ENCODE measurements around the gene KCNG4.
"Not testable (repeated sequence)": the region's sequence is repeated elsewhere in the genome, so short reads cannot be mapped to it uniquely, and the experiment has no call there.

KCNG4 gene

DNA sequence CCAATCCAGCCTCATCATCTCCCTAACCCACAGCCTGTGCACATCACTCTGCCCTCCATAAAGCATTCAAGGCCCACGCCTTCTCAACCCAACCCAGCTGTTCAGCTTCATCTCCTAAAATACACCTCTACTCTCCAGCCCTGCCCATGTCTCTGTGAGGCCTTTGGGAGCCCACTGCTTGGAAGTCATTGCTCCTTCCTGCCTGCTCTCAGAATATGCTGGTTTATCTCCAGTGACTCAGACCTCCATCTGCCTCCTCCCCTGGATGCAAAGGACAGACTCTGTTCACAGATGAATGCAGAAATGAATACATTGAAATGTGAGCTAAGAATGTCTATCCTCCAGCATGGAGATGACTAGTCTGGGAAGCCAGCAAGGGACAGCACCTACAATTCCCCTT lies 19.0 kb downstream of the KCNG4 start:
- peak; percentile 14 for DNase-seq (ENCODE audit: low read depth, low spot score)
- POLR2A ChIA-PET, result no interaction called here
- CTCF ChIA-PET, result interaction anchor here (1.0 kb wide), 1 partner anchor 11 kb away, joined by 3 read pairs; no protein-coding TSS in a partner anchor
- TF ChIP-seq, protein P1, sequence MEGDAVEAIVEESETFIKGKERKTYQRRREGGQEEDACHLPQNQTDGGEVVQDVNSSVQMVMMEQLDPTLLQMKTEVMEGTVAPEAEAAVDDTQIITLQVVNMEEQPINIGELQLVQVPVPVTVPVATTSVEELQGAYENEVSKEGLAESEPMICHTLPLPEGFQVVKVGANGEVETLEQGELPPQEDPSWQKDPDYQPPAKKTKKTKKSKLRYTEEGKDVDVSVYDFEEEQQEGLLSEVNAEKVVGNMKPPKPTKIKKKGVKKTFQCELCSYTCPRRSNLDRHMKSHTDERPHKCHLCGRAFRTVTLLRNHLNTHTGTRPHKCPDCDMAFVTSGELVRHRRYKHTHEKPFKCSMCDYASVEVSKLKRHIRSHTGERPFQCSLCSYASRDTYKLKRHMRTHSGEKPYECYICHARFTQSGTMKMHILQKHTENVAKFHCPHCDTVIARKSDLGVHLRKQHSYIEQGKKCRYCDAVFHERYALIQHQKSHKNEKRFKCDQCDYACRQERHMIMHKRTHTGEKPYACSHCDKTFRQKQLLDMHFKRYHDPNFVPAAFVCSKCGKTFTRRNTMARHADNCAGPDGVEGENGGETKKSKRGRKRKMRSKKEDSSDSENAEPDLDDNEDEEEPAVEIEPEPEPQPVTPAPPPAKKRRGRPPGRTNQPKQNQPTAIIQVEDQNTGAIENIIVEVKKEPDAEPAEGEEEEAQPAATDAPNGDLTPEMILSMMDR (IDR thresholded peaks at IDR 0.05; ENCODE audit: insufficient read depth, low read length, missing control alignments), result no peak
- no peak overlapping the region for H3K4me3 ChIP-seq (ENCODE audit: low read depth, low read length)

DNA sequence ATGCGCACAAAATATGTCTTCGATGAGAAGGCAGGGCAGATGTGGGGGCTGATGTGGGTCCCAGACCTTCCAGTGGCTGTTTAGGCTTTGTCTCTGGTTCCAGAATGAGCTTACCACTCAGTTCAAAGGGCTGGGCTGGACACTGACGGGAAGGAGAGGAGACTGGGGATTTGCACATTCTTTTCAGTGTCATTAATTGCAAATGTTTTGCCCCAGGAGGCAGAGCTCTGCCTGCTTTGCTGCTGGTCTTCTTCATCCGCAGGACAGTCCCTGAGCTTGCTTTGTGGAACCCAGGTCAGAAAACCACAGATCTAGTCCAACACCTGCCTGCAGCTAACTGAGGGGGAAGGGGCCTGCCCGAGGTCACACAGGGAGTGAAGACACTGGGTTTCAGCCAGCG lies 20.9 kb downstream of the KCNG4 start:
- POLR2A ChIA-PET, result no interaction called here
- H3K4me3 ChIP-seq (ENCODE audit: low read depth, low read length), result no peak overlapping the region
- no peak for DNase-seq (ENCODE audit: low read depth, low spot score)
- TF ChIP-seq, protein P1 (IDR thresholded peaks at IDR 0.05; ENCODE audit: insufficient read depth, low read length, missing control alignments), result no peak
- CTCF ChIA-PET, result interaction anchor here (1.1 kb wide), 1 partner anchor 32 kb away, joined by 3 read pairs; no protein-coding TSS in a partner anchor

DNA sequence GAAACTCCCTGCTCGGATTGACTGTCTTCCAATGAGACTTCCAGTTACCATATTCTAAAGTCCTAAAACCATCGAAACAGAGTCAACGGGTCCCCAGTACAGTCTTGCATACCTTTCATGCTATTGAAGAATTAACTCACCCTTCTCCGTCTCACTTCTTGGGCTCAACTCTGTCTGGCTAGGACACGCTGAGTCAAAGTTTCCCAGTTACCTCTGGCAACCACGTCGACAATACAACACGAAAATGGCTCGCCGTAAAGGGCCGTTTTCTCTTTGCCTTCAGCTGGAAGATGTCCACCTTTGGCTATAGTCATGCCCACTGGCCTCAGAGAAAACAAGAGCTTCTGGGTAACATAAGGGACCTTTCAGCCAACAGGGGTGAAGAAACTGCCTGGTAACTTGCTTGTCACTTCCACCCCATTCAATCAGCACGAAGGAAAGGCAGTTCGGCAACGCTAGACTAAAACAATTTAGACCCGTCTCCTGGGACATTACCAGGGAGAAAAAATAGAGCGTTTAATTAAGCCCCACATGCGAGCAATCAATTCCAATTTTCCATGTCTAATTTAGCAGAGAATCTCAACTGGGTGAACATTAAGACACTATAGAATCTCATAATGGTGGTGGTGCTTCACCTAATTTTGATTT lies 21.5 kb downstream of the KCNG4 start:
- ChIA-PET CTCF (interaction anchor here (1.1 kb wide), 1 partner anchor 31 kb away, joined by 3 read pairs; no protein-coding TSS in a partner anchor), POLR2A (no interaction called here)
- TF ChIP-seq, protein P1 (IDR thresholded peaks at IDR 0.05; ENCODE audit: insufficient read depth, low read length, missing control alignments), result no peak
- H3K4me3 ChIP-seq (ENCODE audit: low read depth, low read length), result no peak overlapping the region
- DNase-seq (ENCODE audit: low read depth, low spot score), result no peak

DNA sequence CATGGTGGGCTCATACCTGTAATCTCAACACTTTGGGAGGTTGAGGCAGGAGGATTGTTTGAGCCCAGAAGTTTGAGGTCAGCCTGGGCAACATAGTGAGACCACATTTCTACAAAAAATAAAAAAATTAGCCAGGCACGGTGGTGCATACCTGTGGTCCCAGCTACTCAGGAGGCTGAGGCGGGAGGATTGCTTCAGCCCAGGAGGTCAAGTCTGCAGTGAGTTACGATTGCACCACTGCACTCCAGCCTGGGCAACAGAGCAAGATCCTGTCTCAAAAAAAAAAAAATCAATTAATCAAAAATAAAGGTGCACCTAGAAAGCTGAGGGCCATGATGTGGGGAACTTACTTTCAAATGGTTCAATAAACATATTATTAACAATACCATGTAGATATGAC lies 23.7 kb downstream of the KCNG4 start:
- H3K4me3 ChIP-seq (ENCODE audit: low read depth, low read length); POLR2A ChIA-PET; DNase-seq (ENCODE audit: low read depth, low spot score): not testable (repeated sequence)
- CTCF ChIA-PET, result interaction anchor here (0.9 kb wide), 1 partner anchor 29 kb away, joined by 3 read pairs; the partner anchor contains the start of gene TAF1C

DNA sequence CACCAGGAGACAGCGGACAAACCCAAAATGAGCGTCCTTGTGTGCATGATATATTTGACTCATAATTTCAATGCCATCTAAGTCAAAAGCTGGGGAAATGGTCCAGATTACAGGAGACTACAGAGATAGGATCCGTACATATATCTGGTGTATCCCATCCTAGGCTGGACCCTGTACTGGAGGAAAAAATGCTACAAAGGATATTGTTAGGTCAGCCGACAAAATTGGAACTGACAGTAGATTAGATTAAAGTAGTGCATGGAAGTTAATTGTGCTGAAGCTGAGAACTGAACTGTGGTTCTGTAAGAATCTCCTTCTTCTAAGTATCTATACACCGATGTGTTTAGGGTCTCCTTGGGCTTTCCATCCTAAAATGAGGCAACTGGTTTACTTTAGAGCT lies 24.3 kb downstream of the KCNG4 start:
- DNase-seq (ENCODE audit: low read depth, low spot score), result no peak
- CTCF ChIA-PET, result interaction anchor here (0.9 to 1.9 kb wide), 2 partner anchors 28 to 29 kb away, joined by 3 to 9 read pairs; partner anchors contain the start of gene TAF1C
- POLR2A ChIA-PET, result no interaction called here
- TF ChIP-seq, protein P1 (IDR thresholded peaks at IDR 0.05; ENCODE audit: insufficient read depth, low read length, missing control alignments), result no peak
- no peak overlapping the region for H3K4me3 ChIP-seq (ENCODE audit: low read depth, low read length)

DNA sequence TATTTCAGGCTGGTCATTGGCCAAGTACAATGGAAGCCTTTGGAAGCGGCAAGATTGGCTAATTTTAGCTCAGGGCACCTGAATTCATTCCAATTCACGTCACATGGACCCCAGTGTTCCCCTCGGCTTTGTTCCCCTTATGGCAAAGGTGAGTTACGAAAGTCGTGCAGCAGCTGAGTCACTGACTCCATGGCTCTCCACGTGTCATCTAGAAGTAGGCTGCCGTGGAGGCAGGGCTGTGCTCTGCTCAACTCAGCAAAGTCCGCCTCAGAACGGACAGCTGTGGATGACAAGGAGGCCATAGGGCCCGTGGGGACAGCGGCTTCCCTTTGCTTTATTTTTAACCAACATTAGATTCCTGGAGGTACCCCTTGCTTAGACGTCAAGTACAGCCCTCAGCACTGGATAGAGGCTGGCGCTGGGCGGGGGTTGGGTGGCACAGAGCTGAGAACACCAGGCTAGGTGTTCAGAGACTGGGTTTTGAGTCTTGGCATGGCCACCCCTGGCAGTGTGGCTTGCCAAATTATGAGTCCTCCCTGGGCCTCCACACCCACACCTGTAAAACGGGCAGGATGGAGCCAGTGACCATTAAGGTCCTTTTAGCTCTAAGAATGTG lies 25.3 kb downstream of the KCNG4 start:
- ChIA-PET CTCF (interaction anchor here (1.9 kb wide), 1 partner anchor 28 kb away, joined by 9 read pairs; the partner anchor contains the start of gene TAF1C), POLR2A (no interaction called here)
- no peak for DNase-seq (ENCODE audit: low read depth, low spot score)
- TF ChIP-seq, protein P1 (IDR thresholded peaks at IDR 0.05; ENCODE audit: insufficient read depth, low read length, missing control alignments), result no peak
- no peak overlapping the region for H3K4me3 ChIP-seq (ENCODE audit: low read depth, low read length)

All from AG04449 (cell line).